PFSK-1 (cell line): Measurements from ENCODE around the gene MED23.

Source experiments
- FOXP2 ChIP-seq: optimal IDR thresholded peaks from 2 replicates; pipeline ENCODE3; 2011; ENCODE audit warnings: borderline replicate concordance, control low read depth, inconsistent platforms; ENCODE audit not compliant: insufficient read depth; ENCODE audit errors: extremely low read length, extremely low read depth
- POLR2AphosphoS5 ChIP-seq: IDR thresholded peaks from 2 replicates; pipeline ENCODE4 v1.6.1; 2012; ENCODE audit warnings: low read depth, mild to moderate bottlenecking, control low read depth, low read length, moderate library complexity
- SIN3A ChIP-seq: IDR thresholded peaks from 2 replicates; pipeline ENCODE4 v1.6.1; 2012; ENCODE audit warnings: mild to moderate bottlenecking, low read length, moderate library complexity, borderline replicate concordance; ENCODE audit not compliant: insufficient read depth
- TAF1 ChIP-seq: IDR thresholded peaks from 2 replicates; pipeline ENCODE4 v1.6.1; 2012; ENCODE audit warnings: low read length, control low read depth, borderline replicate concordance; ENCODE audit not compliant: insufficient read depth
- TF ChIP-seq, protein P1 (sequence below), 2 experiments: IDR thresholded peaks; 2 replicates each; pipeline versions ENCODE4 v1.6.1 to v1.8.0; 2011 to 2012; ENCODE audit warnings: low read depth in 2 of 2, low read length in 2 of 2, control low read depth in 1 of 2, inconsistent platforms in 1 of 2, mild to moderate bottlenecking in 1 of 2, moderate library complexity in 1 of 2; ENCODE audit not compliant: insufficient read depth in 1 of 2

MED23 gene

GRCh38 chr6:131561925-131562707 lies 65.9 kb downstream of the MED23 start:
- TF ChIP-seq TAF1: no peak
- TF ChIP-seq, protein P1, sequence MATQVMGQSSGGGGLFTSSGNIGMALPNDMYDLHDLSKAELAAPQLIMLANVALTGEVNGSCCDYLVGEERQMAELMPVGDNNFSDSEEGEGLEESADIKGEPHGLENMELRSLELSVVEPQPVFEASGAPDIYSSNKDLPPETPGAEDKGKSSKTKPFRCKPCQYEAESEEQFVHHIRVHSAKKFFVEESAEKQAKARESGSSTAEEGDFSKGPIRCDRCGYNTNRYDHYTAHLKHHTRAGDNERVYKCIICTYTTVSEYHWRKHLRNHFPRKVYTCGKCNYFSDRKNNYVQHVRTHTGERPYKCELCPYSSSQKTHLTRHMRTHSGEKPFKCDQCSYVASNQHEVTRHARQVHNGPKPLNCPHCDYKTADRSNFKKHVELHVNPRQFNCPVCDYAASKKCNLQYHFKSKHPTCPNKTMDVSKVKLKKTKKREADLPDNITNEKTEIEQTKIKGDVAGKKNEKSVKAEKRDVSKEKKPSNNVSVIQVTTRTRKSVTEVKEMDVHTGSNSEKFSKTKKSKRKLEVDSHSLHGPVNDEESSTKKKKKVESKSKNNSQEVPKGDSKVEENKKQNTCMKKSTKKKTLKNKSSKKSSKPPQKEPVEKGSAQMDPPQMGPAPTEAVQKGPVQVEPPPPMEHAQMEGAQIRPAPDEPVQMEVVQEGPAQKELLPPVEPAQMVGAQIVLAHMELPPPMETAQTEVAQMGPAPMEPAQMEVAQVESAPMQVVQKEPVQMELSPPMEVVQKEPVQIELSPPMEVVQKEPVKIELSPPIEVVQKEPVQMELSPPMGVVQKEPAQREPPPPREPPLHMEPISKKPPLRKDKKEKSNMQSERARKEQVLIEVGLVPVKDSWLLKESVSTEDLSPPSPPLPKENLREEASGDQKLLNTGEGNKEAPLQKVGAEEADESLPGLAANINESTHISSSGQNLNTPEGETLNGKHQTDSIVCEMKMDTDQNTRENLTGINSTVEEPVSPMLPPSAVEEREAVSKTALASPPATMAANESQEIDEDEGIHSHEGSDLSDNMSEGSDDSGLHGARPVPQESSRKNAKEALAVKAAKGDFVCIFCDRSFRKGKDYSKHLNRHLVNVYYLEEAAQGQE (IDR thresholded peaks at IDR 0.05; ENCODE audit: insufficient read depth in 1 of 2, low read depth in 2 of 2, low read length in 2 of 2): no peak
- no peak for TF ChIP-seq FOXP2
- no peak for TF ChIP-seq SIN3A
- no peak for TF ChIP-seq POLR2AphosphoS5

GRCh38 chr6:131558922-131559321 lies 69.1 kb downstream of the MED23 start:
- TF ChIP-seq FOXP2 (no peak), TAF1 (no peak), POLR2AphosphoS5 (no peak), SIN3A (no peak)
- TF ChIP-seq, protein P1 (IDR thresholded peaks at IDR 0.05; ENCODE audit: insufficient read depth in 1 of 2, low read depth in 2 of 2, low read length in 2 of 2): no peak

- TF ChIP-seq, protein P1 (IDR thresholded peaks at IDR 0.05; ENCODE audit: insufficient read depth in 1 of 2, low read depth in 2 of 2, low read length in 2 of 2): no peak
- TF ChIP-seq SIN3A: no peak
Observed at GRCh38 chr6:131555992-131556391, 72.0 kb downstream of the MED23 start.

- no peak for TF ChIP-seq FOXP2
- TF ChIP-seq SIN3A: no peak
- no peak for TF ChIP-seq TAF1
- TF ChIP-seq, protein P1 (IDR thresholded peaks at IDR 0.05; ENCODE audit: insufficient read depth in 1 of 2, low read depth in 2 of 2, low read length in 2 of 2): no peak
- TF ChIP-seq POLR2AphosphoS5: no peak
Observed at GRCh38 chr6:131552572-131552971, 75.5 kb downstream of the MED23 start.

GRCh38 chr6:131551902-131552301 lies 76.1 kb downstream of the MED23 start:
- TF ChIP-seq SIN3A (no peak), TAF1 (no peak), POLR2AphosphoS5 (no peak)
